ENCODE data around the gene LRCOL1. TPM values are rescaled to one million over a fixed set of nuclear protein-coding genes. Genes with fewer than 3 reads are reported as not detected.

Gene LRCOL1
- total RNA-seq, 2 donors from 2014 or later: not detected

DNA sequence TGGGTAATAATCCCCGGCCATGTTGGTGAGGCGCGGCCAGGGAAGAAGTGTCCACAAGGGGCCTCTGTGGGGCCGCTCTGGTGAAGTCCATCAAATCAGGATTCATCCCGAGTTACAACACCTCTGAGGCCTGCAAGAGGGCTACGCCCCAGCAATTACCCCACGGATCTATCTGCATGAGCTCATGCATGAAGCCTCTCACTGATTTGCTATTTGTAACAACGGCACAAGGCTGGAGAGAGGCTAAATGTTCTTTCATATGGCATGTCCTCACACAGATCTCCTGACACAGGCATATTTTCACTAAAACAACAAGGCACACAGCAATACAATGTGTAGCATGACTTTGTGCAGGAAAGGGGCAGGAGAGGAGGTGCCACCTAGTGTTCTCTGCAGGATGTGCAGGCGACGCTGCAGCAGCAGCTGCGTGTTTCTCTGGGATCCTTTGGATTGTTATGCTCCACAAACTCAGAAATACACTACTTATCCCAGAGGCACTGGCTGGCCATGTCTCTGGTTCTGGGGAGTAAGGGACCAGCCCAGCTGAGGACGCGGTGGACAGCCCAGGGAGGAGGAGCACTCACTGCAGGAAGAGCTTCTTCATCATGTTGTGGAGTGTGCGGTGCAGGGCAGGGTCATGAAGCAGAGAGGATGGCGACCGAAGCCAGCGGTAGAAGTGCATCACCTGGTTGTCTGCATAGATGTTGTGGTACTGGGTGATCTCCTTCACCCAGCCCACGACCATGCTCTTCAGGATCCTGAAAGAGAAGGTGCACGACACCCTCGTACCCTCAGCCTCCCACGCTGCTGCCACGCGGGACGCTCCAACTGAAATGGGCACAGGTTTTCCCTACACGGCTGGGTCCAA lies 28.4 kb upstream of the LRCOL1 start:
- peak in 1 of 2 donors; percentile 39 for DNase-seq
- ATAC-seq: peak; percentile 78
- intact Hi-C loops (cut with DNase I, micrococcal nuclease): no loop called here

- intact Hi-C loops (cut with DNase I, micrococcal nuclease): no loop called here
- DNase-seq (no peak), ATAC-seq (no peak)
Observed at GRCh38 chr12:132637811-132638210, 27.4 kb upstream of the LRCOL1 start.

GRCh38 chr12:132635076-132635955 lies 24.9 kb upstream of the LRCOL1 start:
- DNase-seq (no peak), ATAC-seq (no peak)
- intact Hi-C loops (cut with DNase I, micrococcal nuclease): no loop called here

- no peak for DNase-seq
- intact Hi-C loops (cut with DNase I, micrococcal nuclease): no loop called here
- ATAC-seq: no peak
Observed at GRCh38 chr12:132634411-132634990, 24.1 kb upstream of the LRCOL1 start.

- ATAC-seq: no peak
- no peak for DNase-seq
- intact Hi-C loops (cut with DNase I, micrococcal nuclease): no loop called here
Observed at GRCh38 chr12:132633901-132634300, 23.5 kb upstream of the LRCOL1 start.

DNA sequence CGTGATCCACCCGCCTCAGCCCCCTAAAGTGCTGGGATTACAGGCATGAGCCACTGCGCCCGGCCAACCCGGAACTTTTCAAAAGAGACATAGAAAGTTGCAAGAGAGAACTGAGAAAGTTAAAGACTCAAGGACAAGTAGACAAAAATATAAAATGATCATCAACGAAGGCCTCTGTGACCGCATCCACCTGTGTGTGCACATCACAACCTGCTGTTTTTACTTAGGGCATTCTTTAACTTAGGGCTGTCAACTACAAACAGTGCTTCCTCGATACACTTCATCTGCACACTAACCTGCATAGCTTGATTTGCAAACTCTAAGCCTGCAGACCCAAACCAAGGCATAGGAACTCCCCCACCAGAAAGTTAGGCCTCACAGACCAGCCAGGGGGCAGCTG lies 23.0 kb upstream of the LRCOL1 start:
- ATAC-seq: no peak
- intact Hi-C loops (cut with DNase I, micrococcal nuclease): no loop called here
- no peak for DNase-seq

DNA sequence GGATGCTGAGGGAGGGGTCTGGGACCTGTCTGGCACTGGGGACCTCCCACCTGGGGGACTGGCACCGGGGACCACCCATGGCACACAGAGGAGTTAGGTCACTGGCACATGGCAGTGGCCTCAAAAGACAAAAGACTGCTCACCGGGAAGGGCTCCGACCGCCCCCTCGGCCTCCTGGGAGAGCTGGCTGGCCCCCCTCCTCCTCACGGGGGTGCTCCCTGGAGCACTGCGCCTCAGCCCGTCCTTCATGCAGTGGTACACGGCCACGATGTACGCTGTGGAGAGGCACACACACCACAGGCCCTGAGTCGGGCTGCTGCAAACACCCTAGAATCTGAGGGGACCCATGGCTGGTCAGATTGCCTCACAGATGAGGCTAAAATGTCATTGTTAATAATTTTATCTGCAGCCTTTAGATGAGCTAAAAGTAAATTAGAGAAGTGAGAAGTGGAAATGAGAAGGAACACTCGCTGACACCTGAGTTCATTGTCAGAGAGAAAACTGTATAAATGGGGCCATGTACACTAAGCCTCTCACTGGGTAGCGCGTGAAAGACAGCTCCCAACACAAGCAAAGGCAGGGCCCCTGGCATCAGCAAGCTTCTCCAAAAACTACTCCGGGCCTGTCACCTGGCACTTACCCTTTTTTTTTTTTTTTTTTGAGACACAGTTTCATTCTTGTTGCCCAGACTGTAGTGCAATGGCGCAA lies 22.3 kb upstream of the LRCOL1 start:
- intact Hi-C loops (cut with DNase I, micrococcal nuclease): no loop called here
- DNase-seq (no peak), ATAC-seq (no peak)

- no peak for ATAC-seq
- intact Hi-C loops (cut with DNase I, micrococcal nuclease): no loop called here
- no peak for DNase-seq
Observed at GRCh38 chr12:132631666-132632065, 21.3 kb upstream of the LRCOL1 start.

GRCh38 chr12:132630672-132631071 lies 20.3 kb upstream of the LRCOL1 start:
- no peak for DNase-seq
- intact Hi-C loops (cut with DNase I, micrococcal nuclease): no loop called here
- ATAC-seq: no peak

GRCh38 chr12:132629330-132629729 lies 18.9 kb upstream of the LRCOL1 start:
- ATAC-seq (no peak), DNase-seq (no peak)
- intact Hi-C loops (cut with DNase I, micrococcal nuclease): no loop called here

DNA sequence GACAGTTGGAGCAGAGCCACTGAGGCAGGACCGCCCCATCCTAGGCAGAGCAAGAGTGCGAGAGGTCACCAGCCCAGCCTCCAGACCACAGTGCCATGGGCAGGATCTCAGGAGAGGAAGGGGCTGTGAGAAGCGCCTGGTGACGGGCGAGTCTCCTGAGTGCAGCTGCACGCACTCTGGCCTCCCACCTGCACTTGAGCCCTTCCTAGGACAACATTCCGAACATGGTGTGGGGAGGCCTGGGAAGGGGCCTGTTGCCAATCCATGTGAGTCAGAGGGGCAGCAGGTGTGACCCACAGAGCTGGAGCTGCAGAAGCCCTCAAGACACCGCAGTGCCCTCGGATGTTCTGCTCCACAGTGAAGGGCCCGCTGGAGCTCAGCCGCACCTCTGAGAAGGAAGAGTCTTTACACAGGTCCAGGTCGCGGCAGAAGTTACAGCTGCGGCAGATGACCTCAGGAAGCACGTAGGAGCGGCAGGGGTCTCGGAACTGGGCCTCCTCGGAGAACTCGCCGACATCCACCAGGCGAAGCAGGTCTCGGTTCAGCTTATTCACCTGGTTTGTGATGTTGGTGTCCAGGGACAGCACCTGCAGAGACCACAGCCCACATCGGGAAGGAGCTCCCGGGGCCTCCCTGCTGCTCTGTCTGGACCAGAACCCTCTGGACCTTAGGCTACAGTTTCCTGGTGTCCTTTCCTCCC lies 15.5 kb upstream of the LRCOL1 start:
- ATAC-seq: no peak

GRCh38 chr12:132624910-132625630 lies 14.7 kb upstream of the LRCOL1 start:
- ATAC-seq (no peak), DNase-seq (no peak)
- intact Hi-C loops (cut with DNase I, micrococcal nuclease): no loop called here

More for the DNA sequence above, 15.5 kb upstream of the LRCOL1 start:
- DNase-seq: no peak
- intact Hi-C loops (cut with DNase I, micrococcal nuclease): no loop called here

GRCh38 chr12:132624186-132624855 lies 13.9 kb upstream of the LRCOL1 start:
- ATAC-seq: no peak
- intact Hi-C loops (cut with DNase I, micrococcal nuclease): no loop called here

GRCh38 chr12:132623072-132623869 lies 12.9 kb upstream of the LRCOL1 start:
- intact Hi-C loops (cut with DNase I, micrococcal nuclease): no loop called here
- DNase-seq: no peak
- no peak for ATAC-seq

More at GRCh38 chr12:132624186-132624855, 13.9 kb upstream of the LRCOL1 start:
- DNase-seq: no peak

- ATAC-seq: peak; percentile 49
- no peak for DNase-seq
- intact Hi-C loops (cut with DNase I, micrococcal nuclease): no loop called here
Observed at GRCh38 chr12:132622437-132623071, 12.2 kb upstream of the LRCOL1 start.
